Activated T-cell treated with anti-CD3 and anti-CD28 coated beads for 48 hours (primary cell): ENCODE data around the gene PARS2.

Experiments
- DNase-seq: peaks from one replicate; pipeline ENCODE4 v3.0.0-alpha.2; 2020; ENCODE audit warnings: low read depth

PARS2 gene

GRCh38 chr1:54736685-54737084, 27.6 kb downstream of the PARS2 start:
- DNase-seq = no peak

GRCh38 chr1:54728027-54728426, 36.3 kb downstream of the PARS2 start:
- DNase-seq = no peak

- no peak for DNase-seq
These were observed 39.6 kb downstream of the PARS2 start for GRCh38 chr1:54724771-54725170.

GRCh38 chr1:54723985-54724384, 40.3 kb downstream of the PARS2 start:
- DNase-seq = no peak

- DNase-seq = no peak
These were observed 42.6 kb downstream of the PARS2 start for GRCh38 chr1:54721719-54722118.

GRCh38 chr1:54716299-54717047, 47.9 kb downstream of the PARS2 start:
- no peak for DNase-seq

GRCh38 chr1:54715493-54716298, 48.6 kb downstream of the PARS2 start, which contains the start of gene TTC4:
Gene TTC4, plus strand, starts transcription at chr1:54715861. Its CDS starts 48 bp downstream, at chr1:54715909.
- DNase-seq = peak; percentile 86

- no peak for DNase-seq
These were observed 49.3 kb downstream of the PARS2 start for GRCh38 chr1:54714881-54715492.

GRCh38 chr1:54711536-54711935, 52.8 kb downstream of the PARS2 start:
- no peak for DNase-seq

- no peak for DNase-seq
These were observed 53.5 kb downstream of the PARS2 start for GRCh38 chr1:54710841-54711240.

- DNase-seq = no peak
These were observed 53.9 kb downstream of the PARS2 start for GRCh38 chr1:54710434-54710833.

- no peak for DNase-seq
These were observed 54.6 kb downstream of the PARS2 start for GRCh38 chr1:54709547-54710292.

GRCh38 chr1:54708385-54708784, 55.9 kb downstream of the PARS2 start:
- no peak for DNase-seq
